NCI-H1436 treated with DMSO at 0.1 percent for 48 hours (cell line): ENCODE results near the gene PTPRM.

Experiments used
- DNase-seq: peaks from one replicate; lab custom pipeline; 2025; lab: John Stamatoyannopoulos, UW

PTPRM gene

DNA sequence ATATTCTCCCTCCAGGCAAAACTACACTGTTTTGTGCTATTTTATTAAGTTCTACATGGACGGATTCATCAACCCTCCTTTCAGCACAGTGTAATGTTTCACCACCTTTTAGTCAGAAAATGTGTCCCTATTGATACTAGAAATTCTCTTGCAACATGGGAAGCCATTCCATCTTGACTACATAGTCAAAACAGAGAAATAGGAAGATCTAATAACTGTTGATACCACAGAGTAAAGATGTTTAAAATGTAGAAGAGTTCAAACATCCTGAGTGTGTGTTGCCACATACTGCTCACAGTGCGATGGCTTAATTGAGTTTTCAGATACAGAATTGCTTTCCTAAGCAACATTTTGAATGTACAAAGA, 549.9 kb downstream of the PTPRM start:
- no peak for DNase-seq

DNA sequence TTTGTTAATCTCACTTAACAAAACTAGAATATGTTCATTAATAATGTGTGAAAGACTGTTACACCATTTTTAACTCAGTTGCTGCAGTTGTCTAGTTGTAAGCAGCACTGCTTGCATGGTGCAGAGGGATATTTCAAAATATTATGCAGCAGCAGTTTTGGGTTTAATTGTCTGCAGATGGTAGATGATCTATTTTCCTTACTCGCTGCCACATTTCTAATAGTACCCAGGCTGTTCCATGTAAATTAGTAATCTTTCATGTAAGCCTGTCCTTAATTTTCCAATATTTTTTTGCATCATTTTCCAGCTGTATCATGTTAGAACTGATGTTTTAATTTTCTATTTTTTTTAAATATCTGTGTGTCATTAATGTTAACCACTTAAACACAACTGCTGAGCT, 554.0 kb downstream of the PTPRM start:
- no peak for DNase-seq

GRCh38 chr18:8121942-8122480, 554.9 kb downstream of the PTPRM start:
- no peak for DNase-seq

DNA sequence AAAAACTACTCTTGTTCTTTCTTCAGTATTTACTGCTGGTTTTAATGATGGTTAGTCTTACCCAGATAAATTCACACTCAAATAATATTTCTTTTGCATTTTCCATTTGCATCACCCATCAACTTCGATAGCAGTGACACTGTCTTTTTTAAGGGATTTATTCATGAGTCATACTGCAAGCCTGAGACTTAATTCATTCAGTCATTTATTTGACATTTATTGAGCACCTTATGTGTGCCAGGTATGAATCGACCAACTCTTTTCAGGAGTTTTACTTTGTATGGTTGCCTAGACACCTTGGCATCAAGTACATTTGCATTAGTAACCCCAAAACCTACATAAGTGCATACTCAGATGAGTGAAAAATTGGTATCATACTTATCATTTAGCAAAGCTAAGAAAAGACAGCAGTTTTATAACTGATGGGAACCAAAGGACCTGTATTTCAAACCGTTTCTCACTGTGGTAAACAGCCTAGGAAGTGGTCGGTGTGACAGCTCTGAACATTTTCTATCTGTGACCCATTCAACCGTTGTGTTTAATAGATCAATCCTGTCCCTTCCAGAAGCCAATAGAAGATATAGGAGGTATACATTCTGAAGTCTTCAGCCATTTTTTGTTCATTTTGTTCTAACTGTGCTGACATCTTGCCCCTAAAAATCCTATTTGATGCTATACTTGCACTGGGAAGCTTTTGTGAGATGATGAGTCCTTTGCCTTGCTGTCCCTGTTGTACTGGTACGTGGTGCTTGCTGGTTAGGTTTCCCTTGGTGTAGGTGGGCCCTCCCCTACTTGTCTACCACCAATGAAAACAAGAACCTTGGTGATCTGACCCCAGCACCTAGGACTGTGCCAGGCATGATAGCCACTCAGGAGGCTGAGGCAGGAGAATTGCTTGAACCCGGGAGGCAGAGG, 557.4 kb downstream of the PTPRM start:
- no peak for DNase-seq

DNA sequence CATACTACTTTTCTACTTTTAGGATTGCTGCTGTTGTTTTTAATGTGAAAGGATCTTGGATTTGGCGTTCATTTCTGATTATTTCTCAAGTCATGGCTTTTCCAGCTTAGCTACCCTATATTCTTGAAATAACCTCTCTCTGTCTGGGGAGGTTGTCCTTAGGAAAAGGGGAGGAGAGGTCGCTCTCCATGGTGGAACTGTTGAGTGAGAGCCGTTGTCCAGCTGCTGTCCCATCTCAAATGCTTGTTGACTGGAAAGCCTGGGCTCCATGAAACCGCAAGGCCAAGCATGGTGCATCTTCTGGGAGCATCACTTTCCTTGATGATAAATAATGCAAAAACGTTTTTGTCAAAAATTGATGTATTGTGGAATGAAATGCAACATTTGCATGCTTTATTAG, 563.0 kb downstream of the PTPRM start:
- no peak for DNase-seq

DNA sequence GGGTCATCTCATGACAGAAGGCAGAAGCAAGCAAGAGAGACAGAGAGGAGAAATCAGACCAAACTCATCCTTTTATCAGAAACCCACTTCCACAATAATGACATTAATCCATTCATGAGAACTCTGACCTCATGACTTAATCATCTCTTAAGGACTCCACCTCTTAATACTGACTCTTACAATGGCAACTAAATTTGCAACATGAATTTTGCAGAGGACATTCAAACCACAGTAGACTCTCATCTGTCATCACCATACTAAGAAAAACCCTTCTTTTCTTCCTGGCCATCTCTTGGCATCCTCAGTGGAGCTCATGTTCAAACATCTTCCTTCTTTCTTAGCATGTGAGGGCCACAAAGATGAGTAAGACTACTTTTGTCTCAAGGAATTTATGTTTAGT, 565.9 kb downstream of the PTPRM start:
- no peak for DNase-seq

DNA sequence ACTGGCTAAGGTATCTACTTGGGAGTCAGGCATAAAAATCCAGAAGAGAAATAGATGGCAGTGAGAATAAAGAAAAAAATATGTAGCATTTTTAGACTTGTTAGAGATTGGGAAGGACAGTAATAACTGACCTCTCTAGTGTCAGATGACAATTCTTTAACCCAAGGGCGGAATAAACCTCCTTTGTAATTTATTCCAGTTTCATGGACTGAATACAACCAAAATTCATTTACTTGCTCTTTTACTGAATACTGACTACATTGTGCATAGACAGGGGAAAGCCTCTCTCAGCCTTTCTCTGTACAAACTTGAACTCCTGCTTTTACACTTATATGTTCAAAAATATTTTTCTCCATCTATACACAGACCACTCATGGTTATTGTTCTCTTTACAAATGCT, 566.8 kb downstream of the PTPRM start:
- no peak for DNase-seq

- DNase-seq = no peak
These were observed 572.0 kb downstream of the PTPRM start for GRCh38 chr18:8139127-8139527.

- DNase-seq = no peak
These were observed 572.8 kb downstream of the PTPRM start for GRCh38 chr18:8139891-8140406.

DNA sequence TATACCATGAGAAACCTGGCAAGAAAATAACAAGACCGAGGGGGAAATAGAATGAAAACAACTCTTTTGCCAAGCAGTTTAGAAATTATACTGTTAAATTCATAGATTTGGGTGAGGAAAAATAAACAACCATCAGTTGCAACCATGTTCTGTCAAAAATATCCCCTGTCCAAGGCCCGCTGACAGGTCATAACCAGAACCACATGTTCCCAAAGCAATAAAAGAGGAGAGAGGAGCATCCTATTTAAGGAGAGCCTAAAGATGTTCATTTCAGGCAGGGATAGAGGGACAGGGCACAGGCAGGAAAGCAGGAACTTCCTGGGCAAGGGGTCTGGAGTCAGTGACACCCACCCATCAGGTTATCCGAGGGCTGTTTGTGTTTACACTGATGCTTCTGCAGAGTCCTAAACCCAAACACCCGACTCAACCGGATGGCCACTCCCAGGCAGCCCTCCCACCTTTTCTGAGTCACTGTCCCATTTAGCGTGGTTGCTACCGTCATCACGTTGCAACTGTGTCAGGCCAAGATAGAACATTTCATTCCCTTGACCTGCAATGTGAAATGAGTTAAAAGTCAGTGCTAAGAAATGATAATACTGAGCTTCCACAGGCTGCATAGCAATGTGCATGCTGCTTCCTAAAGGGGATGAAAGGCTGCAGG, 573.9 kb downstream of the PTPRM start:
- no peak for DNase-seq

GRCh38 chr18:8142131-8142711, 575.1 kb downstream of the PTPRM start:
- DNase-seq = no peak

DNA sequence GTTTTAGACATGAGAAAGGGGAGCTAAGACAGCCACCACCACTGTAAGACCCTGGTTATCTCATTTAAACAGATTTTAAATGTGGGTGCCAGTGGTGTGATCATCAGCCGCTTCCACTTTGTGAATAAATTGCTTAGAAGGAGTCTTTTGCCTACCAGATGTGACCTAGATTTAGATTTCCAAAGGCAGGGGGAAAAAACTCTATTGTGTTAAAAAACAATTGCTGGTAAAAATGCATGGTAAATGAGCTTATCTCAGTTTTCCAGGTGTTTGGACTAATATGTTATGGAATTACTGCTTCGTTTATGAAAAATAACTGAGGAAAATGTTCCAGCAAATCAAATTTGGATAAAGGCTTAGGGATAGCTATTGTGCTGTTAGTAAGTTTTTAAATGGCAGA, 575.8 kb downstream of the PTPRM start:
- no peak for DNase-seq

GRCh38 chr18:8151181-8151580, 584.1 kb downstream of the PTPRM start:
- DNase-seq = no peak

DNA sequence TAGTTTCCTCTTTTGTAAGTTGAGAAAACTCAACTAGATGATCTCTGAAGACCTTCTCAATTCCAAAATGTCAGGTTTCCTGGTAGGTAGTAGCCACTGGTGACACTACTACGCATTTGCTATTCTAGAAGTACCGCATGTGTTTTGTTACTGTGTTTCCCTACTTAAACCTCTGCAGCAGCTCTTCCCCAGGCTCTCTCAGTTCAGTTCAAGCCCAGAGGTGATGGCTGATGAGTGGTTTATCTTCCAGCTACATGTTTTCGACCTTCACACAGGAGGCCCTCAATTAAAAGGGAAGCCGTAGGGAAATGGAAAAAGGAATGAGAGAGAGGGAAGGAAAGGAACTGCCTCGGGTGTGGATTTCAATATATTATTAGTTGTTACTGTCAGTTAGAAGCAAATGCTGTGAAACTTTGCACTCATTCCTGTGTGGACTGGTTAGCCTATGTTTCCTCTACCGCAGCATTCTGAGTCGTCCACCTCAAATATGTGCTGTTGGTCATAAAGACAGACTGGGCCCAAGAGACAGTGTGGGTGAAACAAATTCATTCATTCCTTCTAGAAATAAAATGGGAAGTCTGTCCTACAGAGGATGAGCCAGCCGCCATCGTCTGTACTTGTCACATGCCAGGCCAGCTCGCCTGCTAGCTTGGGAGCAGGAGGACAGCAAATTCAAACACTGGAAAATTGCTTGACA, 586.9 kb downstream of the PTPRM start:
- DNase-seq = no peak

DNA sequence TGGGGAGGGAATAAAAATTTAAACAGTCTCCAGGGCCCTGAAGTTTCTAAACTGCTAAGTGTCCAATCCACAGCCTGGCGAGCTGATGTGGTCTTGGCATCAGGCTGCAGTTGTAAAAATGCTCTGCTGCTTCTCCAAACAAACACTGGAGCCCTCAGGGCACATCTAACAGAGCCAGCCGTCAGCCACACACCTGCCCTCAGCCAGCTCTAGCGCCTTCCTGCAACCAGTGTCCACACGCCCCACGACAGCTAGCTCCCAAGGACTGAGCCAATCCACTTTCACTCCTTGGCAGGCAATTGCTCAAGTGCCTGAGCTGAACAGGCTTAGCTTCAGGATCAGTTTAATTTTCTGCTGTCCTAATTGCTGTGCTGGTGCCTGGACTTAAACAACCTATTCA, 595.7 kb downstream of the PTPRM start:
- DNase-seq = peak; percentile 35

- DNase-seq = no peak
These were observed 596.3 kb downstream of the PTPRM start for GRCh38 chr18:8163286-8163959.

- DNase-seq = no peak
These were observed 598.0 kb downstream of the PTPRM start for GRCh38 chr18:8165095-8165494.

- no peak for DNase-seq
These were observed 599.9 kb downstream of the PTPRM start for GRCh38 chr18:8167026-8167425.

DNA sequence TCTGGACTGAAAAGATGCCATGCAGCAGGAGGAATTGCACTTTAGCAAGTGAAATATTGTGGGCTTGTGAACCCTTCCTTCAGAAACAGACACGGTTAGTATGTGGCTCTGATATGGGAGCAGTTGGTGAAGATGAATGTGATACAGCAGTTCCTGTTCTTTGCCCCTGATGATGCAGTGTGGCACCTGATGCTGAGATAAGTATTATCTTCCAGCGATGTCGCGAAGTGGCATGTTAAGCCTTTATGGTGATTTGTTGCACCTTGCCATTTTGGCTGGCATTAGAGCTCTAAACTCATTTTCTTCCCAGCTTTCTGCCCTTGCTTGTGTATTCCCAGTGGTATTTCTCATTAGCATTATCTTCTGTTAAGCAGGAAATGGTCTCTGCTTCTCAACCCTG, 600.6 kb downstream of the PTPRM start:
- DNase-seq = no peak

DNA sequence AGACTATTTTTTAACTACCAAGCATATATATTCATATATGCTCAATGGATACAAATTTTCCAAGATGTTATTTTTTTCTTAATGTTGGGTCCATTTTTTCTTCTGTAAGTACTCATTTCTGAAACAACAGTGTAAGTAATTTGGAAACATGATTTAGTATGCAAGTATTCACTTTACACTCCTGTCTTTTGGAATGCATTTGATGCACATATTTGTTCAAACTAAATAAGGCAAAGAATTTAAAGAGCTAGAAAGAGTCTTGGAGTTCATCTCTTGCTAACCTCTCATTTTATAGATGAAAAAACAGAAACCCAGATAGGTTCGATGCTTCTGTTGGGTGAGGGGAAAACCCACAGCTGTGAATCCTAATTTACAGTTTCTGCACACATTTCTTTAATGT, 602.6 kb downstream of the PTPRM start:
- DNase-seq = no peak

DNA sequence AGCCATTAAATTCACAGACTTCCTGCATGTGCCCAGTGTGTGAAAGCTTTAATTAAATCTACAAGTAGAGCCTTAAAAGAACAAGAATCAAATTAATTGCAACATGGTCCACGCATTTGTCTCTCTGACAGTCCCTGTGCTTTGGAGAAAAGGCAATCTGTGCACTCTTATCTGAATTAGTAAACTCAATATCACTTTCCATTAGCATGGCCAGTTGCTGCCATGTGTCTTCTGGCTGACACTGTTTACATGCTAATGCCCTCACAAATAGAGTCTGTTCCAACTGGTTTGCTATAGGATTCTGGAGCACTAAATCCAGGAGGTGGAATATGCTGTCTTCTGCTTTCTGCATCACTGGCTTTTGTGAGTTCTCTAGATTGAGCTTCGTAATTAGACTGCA, 607.7 kb downstream of the PTPRM start:
- no peak for DNase-seq
